Measurements from ENCODE around the gene RHBDD3. TPM values are rescaled to one million over a fixed set of nuclear protein-coding genes. Genes with fewer than 3 reads are reported as not detected.
"Not testable (repeated sequence)": the region's sequence is repeated elsewhere in the genome, so short reads cannot be mapped to it uniquely, and the experiment has no call there.

RHBDD3 gene
- total RNA-seq, 1 experiment from 2014 or later = 43.5 TPM

DNA sequence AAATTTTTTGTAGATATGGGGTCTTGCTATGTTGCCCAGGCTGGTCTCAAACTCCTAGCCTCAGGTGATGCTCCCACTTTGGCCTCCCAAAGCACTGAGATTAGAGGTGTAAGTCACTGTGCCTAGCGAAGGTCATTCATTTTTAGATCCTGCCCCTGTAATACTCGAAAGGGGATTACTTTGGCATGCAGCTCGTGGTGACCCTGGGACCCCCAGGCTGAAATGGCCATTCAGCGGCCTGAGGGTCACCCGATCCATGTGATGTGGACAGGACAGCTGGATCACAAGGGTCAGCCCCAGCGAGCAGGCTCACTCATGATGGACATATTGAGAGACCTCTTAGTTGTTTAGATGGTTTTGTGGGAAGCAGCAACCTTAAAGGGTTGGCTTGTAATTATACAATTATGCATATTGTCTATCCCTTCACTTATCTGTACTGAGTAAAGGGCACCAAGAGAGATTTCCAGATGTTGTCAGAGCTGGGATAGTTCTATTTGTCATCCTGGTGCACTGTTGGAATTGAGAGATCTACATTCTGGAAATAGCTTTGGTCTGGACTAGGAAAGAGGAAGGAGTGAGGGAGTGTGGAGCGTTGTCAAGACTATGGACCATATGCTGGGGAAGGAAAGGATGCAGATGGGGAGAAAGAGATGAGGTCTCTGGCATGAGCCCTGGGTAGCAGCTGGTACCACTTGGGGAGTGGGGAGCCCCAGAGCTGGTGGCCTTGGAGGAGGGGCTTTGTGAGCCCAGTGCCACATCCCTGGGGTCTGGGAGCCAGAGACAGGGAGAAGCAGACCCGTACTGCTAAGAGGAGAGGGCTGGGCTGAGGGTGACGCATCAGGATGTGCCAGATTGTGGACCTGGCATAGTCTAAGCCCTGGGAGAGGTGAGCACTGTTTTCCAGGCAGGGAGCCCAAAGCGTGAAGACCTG lies 15.5 kb downstream of the RHBDD3 start:
- DNase-seq (ENCODE audit: low read depth) = no peak

- no peak for DNase-seq (ENCODE audit: low read depth)
Observed at GRCh38 chr22:29251265-29251664, 16.5 kb downstream of the RHBDD3 start.

DNA sequence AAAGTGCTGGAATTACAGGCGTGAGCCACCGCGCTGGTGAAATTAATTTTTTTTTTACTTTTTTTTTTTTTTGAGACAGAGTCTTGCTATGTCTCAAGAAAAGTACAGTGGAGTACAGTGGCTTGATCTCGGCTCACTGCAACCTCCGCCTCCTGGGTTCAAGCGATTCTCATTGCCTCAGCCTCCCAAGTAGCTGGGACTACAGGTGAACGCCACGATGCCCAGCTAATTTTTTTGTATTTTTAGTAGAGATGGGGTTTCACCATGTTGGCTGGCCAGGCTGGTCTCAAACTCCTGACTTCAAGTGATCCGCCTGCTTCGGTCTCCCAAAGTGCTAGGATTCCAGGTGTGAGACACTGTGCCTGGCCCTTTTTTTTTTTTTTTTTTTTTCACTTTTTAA lies 19.9 kb downstream of the RHBDD3 start:
- not testable (repeated sequence) for DNase-seq (ENCODE audit: low read depth)

- DNase-seq (ENCODE audit: low read depth) = peak; percentile 51
Observed at GRCh38 chr22:29245626-29246385, 22.0 kb downstream of the RHBDD3 start.

DNA sequence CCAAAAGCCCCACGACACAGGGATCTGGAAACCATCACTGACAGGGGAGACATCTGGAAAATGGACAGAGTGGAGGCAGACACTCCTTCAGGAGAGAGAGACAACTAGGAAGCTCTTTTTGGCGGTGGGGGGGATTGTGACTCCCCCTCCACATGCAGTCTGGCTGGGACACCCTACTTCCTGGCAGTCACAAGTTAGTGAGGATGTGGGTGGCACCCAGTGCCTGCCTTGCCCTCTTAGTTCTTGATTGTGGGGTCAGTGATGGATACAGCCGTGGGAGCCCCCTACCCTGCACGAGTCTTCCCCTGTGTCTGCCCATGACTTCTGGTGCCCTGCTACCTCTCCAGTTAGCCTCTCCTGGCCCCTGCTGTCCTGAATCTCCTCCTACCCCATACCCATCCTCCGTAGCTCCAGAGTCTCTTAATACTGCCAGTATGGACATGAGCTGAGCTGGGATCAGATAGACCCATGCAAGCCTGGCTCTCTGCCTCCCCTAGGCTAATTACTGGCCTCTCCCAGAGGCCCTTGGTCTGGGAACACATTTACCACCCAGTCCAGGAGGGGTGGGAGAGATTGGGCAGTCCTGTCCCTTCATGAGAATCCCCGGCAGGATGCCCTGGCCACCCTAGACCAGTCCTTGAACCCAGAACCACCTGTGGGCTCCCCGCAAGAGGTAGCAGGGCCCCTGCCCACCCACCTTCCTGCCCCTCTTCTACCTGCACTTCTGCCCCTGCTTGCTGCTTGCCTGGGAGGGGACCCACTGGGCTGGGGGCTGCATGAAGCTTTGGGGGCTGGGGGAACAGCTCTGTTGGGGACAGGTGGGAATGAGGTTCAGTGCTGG lies 22.8 kb downstream of the RHBDD3 start:
- no peak for DNase-seq (ENCODE audit: low read depth)

DNA sequence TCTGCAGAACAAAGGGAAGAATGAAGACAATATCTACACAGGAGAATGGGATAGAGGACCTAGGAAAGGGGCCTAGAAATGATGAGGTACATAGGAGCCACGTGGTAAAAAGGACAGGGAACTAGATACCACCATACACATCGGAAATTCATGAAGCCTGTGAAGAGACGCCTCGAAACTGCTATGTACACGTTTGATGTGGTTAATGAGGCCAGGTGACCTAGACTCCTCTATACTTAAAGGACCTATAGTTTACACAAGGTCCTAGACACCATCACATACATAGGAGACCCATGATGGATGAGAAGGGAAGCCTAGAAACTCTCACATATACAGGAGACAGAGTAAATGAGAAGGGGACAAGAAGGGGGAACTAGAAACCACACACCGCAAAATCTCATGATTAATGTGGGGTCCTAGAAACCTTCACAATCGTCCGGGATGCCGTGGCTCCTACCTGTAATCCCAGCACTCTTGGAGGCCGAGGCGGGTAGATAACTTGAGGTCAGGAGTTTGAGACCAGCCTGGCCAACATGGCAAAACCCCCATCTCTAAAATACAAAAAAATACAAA lies 23.8 kb downstream of the RHBDD3 start:
- DNase-seq (ENCODE audit: low read depth) = no peak

DNA sequence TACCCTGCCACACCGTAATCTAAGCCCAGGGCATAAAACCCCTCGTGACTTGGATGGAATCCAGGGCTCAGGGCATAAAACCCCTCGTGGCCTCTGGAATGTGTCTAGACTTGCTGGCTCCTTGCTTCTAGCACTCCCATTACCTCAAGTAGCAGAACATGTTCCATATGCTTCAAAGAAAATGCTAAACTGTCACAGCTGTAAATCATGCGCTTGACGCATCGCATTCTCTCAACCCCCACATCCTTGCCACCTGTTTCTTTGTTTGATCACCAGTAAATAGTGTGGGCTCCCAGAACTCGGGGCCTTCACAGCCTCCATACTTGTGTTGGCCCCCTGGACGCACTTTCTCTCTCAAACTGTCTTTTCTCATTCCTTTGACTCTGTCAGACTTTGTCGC lies 27.3 kb downstream of the RHBDD3 start:
- not testable (repeated sequence) for DNase-seq (ENCODE audit: low read depth)

DNA sequence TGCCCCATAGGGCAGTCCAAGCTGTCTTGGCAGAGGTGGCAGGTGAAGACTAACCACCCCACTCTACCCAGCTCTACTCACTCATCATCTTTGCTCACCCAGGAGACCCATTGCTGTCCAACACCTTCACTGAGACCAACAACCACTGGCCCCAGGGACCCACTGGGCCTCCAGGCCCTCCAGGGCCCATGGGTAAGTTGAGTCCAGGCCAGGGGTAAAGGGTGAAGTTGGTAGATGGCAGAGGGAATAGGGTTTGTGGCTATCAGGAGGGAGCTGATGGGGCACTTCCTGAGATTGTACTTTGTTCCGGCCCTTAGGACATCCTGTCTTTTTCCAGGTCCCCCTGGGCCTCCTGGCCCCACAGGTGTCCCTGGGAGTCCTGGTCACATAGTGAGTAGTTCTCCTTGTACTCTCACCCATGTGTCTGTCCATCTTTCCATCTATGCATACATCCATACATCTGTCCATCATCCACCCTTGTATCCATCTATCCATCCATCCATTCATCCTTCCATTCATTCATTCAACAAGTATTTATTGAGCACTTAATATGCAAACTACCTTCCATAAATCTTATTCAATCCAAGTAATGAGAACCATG lies 34.4 kb downstream of the RHBDD3 start:
- DNase-seq (ENCODE audit: low read depth) = no peak

DNA sequence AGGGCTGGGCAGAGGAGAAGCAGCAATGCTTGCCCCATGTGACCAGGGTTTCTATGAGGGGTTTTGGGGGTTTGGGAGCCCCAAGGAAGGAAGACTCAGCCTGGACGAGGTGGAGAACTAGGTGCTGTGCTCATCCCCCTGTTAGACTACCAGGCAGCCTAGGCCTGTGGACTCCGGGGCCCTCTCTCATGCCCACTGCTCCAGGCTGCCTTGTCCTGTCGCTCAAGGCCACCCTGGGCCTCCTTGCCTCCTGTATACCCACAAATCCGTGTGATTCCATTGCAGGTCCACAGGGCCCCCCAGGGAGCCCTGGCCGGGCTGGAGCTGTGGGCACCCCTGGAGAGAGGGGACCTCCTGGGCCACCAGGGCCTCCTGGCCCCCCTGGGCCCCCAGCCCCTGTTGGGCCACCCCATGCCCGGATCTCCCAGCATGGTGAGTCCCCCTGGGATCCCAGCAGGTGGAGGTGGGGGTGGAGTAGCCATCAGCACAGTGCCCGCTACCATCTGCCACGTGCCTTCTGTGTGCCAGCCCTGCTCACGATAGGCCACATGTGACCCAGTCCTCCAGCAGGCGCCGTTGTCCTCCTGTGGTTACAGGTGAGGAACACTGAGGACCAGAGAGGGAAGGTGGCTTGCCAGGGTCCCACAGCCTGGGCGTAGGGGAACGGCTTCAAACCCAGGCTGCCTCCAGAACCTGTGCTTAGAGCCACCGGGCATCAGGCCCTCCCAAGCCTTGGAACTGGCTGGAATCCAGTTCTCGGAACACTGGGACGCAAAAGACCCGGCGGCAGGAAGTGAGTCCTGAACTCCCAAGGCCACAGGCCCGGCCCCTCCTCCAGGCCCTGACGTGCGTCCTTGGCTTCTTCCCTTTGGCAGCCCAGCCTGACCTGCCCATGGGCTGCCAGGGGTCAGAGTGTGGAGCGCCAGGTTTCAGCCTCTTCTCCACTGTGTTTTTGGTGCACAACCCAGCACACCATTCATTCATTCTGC lies 35.5 kb downstream of the RHBDD3 start:
- DNase-seq (ENCODE audit: low read depth) = no peak

GRCh38 chr22:29230972-29231875 lies 36.6 kb downstream of the RHBDD3 start:
- no peak for DNase-seq (ENCODE audit: low read depth)

GRCh38 chr22:29226351-29226981 lies 41.3 kb downstream of the RHBDD3 start:
- no peak for DNase-seq (ENCODE audit: low read depth)

DNA sequence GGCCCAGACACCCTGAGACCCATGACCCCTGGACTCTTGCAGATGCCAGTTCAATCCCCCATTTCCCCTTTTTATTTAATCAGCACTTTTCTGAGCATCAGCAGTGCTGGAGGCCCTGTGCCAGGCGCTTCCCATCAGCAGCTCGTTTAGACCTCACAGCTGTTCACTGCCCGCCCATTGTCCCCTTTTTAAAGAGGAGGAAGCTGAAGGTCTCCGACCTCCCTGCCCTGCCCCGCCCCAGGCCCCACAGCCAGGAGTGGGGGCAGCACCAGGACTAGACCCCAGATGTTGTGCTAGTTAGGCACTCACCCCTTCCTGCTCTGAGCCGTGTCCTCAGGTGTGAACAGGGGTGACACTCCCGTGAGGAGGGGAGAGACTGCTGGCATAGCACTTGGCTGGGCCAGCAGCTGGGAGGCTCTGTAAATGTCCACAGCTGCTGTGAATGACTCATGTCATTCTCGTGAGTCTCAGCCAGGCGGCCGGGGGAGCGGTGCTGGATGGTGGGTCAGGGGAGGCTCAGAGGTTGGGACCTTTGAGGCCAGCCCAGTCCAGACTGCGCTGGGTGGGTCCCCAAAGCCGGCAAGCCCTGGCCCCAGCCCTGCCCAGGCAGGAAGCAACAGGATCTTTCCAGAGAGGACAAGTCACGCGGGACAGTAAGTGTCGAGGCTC lies 42.2 kb downstream of the RHBDD3 start:
- peak; percentile 88 for DNase-seq (ENCODE audit: low read depth)

GRCh38 chr22:29224859-29225410 lies 42.8 kb downstream of the RHBDD3 start:
- no peak for DNase-seq (ENCODE audit: low read depth)

DNA sequence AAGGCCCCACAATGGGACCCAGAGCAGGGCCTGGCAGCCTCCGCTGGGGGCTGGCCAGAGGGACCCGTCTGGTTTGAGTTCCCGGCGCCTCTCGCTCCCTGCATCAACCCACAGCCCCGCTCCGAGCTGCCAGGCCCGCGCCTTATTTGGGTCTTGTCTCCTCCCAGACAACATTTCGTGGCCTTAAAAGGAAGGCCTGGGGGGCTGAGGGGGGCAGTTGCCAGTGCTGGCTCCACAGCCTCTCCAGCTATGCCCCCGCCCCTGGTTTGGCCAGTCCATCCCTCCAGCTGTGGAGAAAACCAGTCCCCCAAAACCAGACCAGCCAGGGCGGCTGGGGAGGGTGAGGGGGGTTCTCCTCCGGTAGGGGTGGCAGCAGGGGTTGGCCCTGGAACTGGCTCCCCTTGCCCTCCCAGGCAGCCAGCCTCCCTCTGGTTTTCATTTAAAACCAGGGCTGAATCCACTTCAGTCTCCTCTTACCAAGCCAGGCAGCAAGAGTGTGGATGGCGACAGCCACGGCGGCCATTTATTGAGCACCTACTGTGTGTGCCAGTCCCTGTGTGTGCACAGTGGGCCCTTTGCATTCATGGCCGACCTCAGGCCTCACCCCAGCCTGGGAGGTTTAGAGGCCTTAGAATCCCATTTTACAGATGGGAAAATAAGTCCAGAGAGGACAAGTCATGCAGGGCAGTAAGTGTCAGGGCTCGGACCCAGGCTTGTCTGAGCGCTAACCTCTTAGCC lies 43.5 kb downstream of the RHBDD3 start:
- DNase-seq (ENCODE audit: low read depth) = no peak

DNA sequence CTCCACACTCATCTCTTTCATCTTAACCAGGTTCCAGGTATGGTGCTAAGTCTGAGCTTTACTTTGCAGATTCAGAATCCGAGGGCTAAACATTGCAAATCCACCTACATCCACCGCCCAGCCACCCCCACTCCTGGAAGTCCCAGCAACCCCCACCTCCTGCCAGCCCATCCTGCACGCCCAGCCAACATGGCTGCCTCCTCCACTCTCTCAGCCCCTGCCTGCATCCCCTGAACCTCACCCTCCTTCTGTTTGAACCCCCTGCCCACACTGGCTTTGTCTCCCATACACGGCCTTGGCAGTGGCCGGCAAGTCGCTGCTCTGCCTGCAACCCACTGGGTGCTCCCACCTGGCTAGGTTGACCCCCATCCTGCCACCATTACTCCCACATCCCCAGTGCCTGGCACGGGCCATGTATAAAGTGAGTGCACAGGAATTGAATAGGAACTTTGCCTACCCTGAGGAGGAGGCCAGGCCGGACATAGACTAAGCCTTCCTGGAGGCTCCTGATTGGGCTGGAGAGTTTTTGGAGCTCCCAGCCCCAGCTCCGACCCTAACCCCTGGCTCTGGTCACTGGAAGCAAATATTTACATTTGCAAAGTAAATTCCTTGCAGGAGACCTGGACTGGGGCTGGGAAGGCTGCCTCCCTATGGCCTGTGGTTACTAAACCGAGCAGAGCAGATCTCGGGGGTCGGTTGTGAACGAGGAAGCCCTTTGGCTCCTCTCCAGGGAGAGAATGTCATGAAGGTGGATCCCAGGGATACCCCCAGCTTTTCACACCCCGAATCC lies 47.7 kb downstream of the RHBDD3 start:
- DNase-seq (ENCODE audit: low read depth) = no peak

- not testable (repeated sequence) for DNase-seq (ENCODE audit: low read depth)
Observed at GRCh38 chr22:29219409-29219782, 48.4 kb downstream of the RHBDD3 start.

Measured in LHCN-M2 (cell line).